Spleen (tissue), 11 donors: Measurements from ENCODE around the gene TSSK2. TPM values are rescaled to one million over a fixed set of nuclear protein-coding genes. Genes with fewer than 3 reads are reported as not detected.

Experiments used
- DNase-seq: peaks from one replicate; pipeline ENCODE4 v3.0.0-alpha.2; 2020
- H3K27ac ChIP-seq, 8 donors: fragments of 200-600 bp; sonication (generic) in 7 of 8; 1 replicate in 4 of 8; 2 replicates in 4 of 8; pipeline versions ENCODE4 v1.5.0 to v1.8.0; 2016 to 2021; ENCODE audit warnings: inconsistent platforms in 4 of 8, mild to moderate bottlenecking in 4 of 8, moderate library complexity in 1 of 8
- H3K27me3 ChIP-seq, 7 donors: fragments of 200-600 bp; sonication (generic) in 6 of 7; replicated peaks in 1 of 7; 1 replicate in 4 of 7; 2 replicates in 3 of 7; pipeline versions ENCODE4 v1.5.0 to v1.8.0; 2016 to 2021; ENCODE audit warnings: inconsistent platforms in 3 of 7, mild to moderate bottlenecking in 1 of 7
- H3K36me3 ChIP-seq, 6 donors: fragments of 200-600 bp; sonication (generic) in 5 of 6; 1 replicate in 4 of 6; 2 replicates in 2 of 6; pipeline versions ENCODE4 v1.5.0 to v1.8.0; 2016 to 2021; ENCODE audit warnings: inconsistent platforms in 2 of 6
- H3K4me1 ChIP-seq, 6 donors: fragments of 200-600 bp; sonication (generic) in 5 of 6; 1 replicate in 3 of 6; 2 replicates in 3 of 6; pipeline versions ENCODE4 v1.5.0 to v1.8.0; 2016 to 2021; ENCODE audit warnings: inconsistent platforms in 3 of 6
- H3K4me3 ChIP-seq, 8 donors: fragments of 200-600 bp; sonication (generic) in 7 of 8; 1 replicate in 4 of 8; 2 replicates in 4 of 8; pipeline versions ENCODE4 v1.5.0 to v1.8.0; 2016 to 2021; ENCODE audit warnings: inconsistent platforms in 4 of 8, mild to moderate bottlenecking in 4 of 8, moderate library complexity in 2 of 8
- H3K9me3 ChIP-seq, 8 donors: fragments of 200-600 bp; sonication (generic) in 7 of 8; 1 replicate in 4 of 8; 2 replicates in 4 of 8; pipeline versions ENCODE4 v1.5.0 to v1.8.0; 2016 to 2021; ENCODE audit warnings: inconsistent platforms in 4 of 8
- POLR2A ChIP-seq, 3 donors: fragments of 450-650 bp; IDR thresholded peaks; one replicate each; pipeline ENCODE4 v1.5.1; 2017; ENCODE audit warnings: antibody characterized with exemption in 3 of 3, mild to moderate bottlenecking in 1 of 3
- POLR2AphosphoS5 ChIP-seq, 3 donors: sonication (generic); formaldehyde crosslinking; IDR thresholded peaks; one replicate each; pipeline ENCODE4 v1.5.1; 2017; ENCODE audit warnings: antibody characterized with exemption in 3 of 3
- WGBS, 5 donors: extraction: QIAGEN DNeasy Blood & Tissue Kit in 3 of 5; methylation state at CpG; one replicate each; pipeline versions ENCODE4 v1.1.5 to v1.1.7; 2013 to 2018; 5-methylcytosine and 5-hydroxymethylcytosine counted together
- intact Hi-C: fragments of 100-400 bp; cut with DNase I; formaldehyde crosslinking; loops from one replicate; pipeline ENCODE4 v1.15.0; 2023; ENCODE audit warnings: low total_unique reads
- polyA plus RNA-seq, 3 donors: library from polyadenylated mRNA; stranded (reverse); fragments of 200-250 nt; gene quantifications; one replicate each; pipeline ENCODE4 v1.2.1, GENCODE V29; 2013
- total RNA-seq, 7 donors: library from RNA; depleted of rRNA in 3 of 7; stranded (reverse); fragments of >200 nt in 3 of 7; fragmentation: NEBNext Ultra II Directional in 4 of 7; extraction: Animal tissue kit (Norgen Biotek cat#: 25700) in 4 of 7; gene quantifications; one replicate each; pipeline versions ENCODE4 v1.1.0 to v1.2.1, GENCODE V29; 2016 to 2021
- TF ChIP-seq, protein P1 (sequence below), 11 experiments: fragments of 200-600 bp in 7 of 11; fragments of 450-650 bp in 4 of 11; sonication (generic) in 4 of 11; IDR thresholded peaks in 8 of 11; conservative IDR thresholded peaks in 3 of 11; 1 replicate in 7 of 11; 2 replicates in 4 of 11; pipeline versions ENCODE4 v1.4.0 to v1.8.0; 2016 to 2021; ENCODE audit warnings: antibody characterized with exemption in 11 of 11, inconsistent platforms in 4 of 11, mild to moderate bottlenecking in 1 of 11
- donor health status: healthy with polysubstance abuse.
- donor health status: DM: no; HTN: no; CAD: no; lungs with moderate emphysema.
- donor health status: DM: no; HTN: no; CAD: no.
- donor health status: Bipolar disorder and iron deficiency.
- donor health status: healthy.
- donor health status: DM: no; HTN: no; CAD: no.
- donor health status: DM: yes; HTN: yes; CAD: no.

The TSSK2 gene
- total and polyA plus RNA-seq, 10 donors: 0.03 to 0.06 TPM; not detected in 8

GRCh38 chr22:19110646-19111045, 20.5 kb upstream of the TSSK2 start:
- intact Hi-C loops: no loop called here

DNA sequence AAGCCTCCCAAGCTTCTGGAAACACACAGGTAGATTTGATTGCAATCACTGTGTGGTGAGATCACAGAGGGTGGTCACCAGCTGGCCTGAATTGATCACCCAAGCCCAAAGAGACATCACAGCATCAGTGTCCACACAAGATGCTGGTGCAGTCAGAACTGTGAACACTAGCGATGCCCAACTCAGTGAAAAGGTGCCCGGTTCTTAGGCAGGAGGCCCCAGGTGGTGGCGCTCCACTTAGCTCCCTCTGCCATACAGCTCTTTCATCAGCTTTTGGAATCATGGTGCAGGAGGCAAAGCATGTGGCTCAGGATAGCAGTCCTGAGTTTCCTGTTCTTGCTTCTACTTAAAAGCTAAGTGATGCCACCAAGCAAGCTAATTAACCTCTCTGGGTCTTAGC, 20.0 kb upstream of the TSSK2 start:
- Histone ChIP-seq H3K9me3 (no peaks in the 10 kb centered on the region), H3K4me1 (peaks cover 18 to 100% (median 67%) of the 10 kb centered on the region in 6 donors), H3K27ac (peak overlapping the region; percentile 75 to 95 (median 86)), H3K4me3 (peak overlapping the region in 1 of 8 donors; percentile 16), H3K36me3 (peaks cover 0 to 12% (median 0%) of the 10 kb centered on the region in 6 donors), H3K27me3 (no peaks in the 10 kb centered on the region)
- intact Hi-C loops: no loop called here
- no peak for TF ChIP-seq POLR2A (IDR thresholded peaks at IDR 0.05)
- no peak for TF ChIP-seq POLR2AphosphoS5 (IDR thresholded peaks at IDR 0.05)
- TF ChIP-seq, protein P1, sequence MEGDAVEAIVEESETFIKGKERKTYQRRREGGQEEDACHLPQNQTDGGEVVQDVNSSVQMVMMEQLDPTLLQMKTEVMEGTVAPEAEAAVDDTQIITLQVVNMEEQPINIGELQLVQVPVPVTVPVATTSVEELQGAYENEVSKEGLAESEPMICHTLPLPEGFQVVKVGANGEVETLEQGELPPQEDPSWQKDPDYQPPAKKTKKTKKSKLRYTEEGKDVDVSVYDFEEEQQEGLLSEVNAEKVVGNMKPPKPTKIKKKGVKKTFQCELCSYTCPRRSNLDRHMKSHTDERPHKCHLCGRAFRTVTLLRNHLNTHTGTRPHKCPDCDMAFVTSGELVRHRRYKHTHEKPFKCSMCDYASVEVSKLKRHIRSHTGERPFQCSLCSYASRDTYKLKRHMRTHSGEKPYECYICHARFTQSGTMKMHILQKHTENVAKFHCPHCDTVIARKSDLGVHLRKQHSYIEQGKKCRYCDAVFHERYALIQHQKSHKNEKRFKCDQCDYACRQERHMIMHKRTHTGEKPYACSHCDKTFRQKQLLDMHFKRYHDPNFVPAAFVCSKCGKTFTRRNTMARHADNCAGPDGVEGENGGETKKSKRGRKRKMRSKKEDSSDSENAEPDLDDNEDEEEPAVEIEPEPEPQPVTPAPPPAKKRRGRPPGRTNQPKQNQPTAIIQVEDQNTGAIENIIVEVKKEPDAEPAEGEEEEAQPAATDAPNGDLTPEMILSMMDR (IDR thresholded peaks at IDR 0.05 in 8 of 11, conservative IDR thresholded peaks at IDR 0.05 in 3 of 11): no peak
- WGBS, 5 donors: 80 to 97% (median 87%) methylated on average over 2 to 3 of the region's 3 CpGs
- no peak for DNase-seq

More at GRCh38 chr22:19110646-19111045, 20.5 kb upstream of the TSSK2 start:
- no peaks in the 10 kb centered on the region for H3K27me3 ChIP-seq
- TF ChIP-seq POLR2A (IDR thresholded peaks at IDR 0.05) (no peak), POLR2AphosphoS5 (IDR thresholded peaks at IDR 0.05) (no peak)
- TF ChIP-seq, protein P1 (IDR thresholded peaks at IDR 0.05 in 8 of 11, conservative IDR thresholded peaks at IDR 0.05 in 3 of 11): no peak
- H3K27ac ChIP-seq: peak overlapping the region; percentile 75 to 95 (median 86)
- no peaks in the 10 kb centered on the region for H3K9me3 ChIP-seq
- H3K4me3 ChIP-seq: peak overlapping the region in 1 of 8 donors; percentile 16
- peaks cover 18 to 100% (median 66%) of the 10 kb centered on the region in 6 donors for H3K4me1 ChIP-seq
- no peak for DNase-seq
- H3K36me3 ChIP-seq: peaks cover 0 to 9% (median 0%) of the 10 kb centered on the region in 6 donors

GRCh38 chr22:19111584-19111983, 19.5 kb upstream of the TSSK2 start:
- Histone ChIP-seq H3K36me3 (peaks cover 0 to 12% (median 0%) of the 10 kb centered on the region in 6 donors), H3K4me1 (peaks cover 18 to 100% (median 67%) of the 10 kb centered on the region in 6 donors), H3K9me3 (no peaks in the 10 kb centered on the region), H3K27ac (peak overlapping the region in 7 of 8 donors; percentile 82 to 95 (median 87)), H3K27me3 (no peaks in the 10 kb centered on the region), H3K4me3 (peak overlapping the region in 1 of 8 donors; percentile 16)
- intact Hi-C loops: no loop called here
- WGBS, 5 donors: 81 to 95% (median 90%) methylated on average over 3 of the region's 3 CpGs
- DNase-seq: no peak
- no peak for TF ChIP-seq POLR2AphosphoS5 (IDR thresholded peaks at IDR 0.05)
- no peak for TF ChIP-seq POLR2A (IDR thresholded peaks at IDR 0.05)
- TF ChIP-seq, protein P1 (IDR thresholded peaks at IDR 0.05 in 8 of 11, conservative IDR thresholded peaks at IDR 0.05 in 3 of 11): no peak

DNA sequence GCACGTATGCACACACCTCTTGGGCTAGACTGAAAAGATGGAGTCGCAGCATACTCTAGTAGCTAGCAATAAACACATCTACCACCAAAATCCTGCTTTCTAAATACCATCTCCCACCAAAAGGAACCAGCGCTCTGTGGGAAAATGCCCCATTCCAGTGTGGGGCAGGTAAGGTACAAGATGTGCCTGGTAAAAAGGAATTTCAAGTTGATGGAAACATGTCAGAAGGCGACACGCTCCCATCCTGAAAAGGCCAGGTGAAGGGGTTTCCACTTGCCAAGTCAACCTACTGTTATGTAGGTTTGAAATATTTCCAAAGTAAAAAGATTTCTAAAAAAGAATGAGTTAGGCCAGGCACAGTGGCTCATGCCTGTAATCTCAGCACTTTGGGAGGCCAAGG, 17.7 kb upstream of the TSSK2 start:
- H3K4me1 ChIP-seq: peaks cover 34 to 100% (median 73%) of the 10 kb centered on the region in 6 donors
- H3K4me3 ChIP-seq: no peak overlapping the region
- peaks cover 0 to 17% (median 0%) of the 10 kb centered on the region in 6 donors for H3K36me3 ChIP-seq
- no peak for DNase-seq
- WGBS, 5 donors: 97 to 98% (median 98%) methylated on average over 5 of the region's 5 CpGs
- no peaks in the 10 kb centered on the region for H3K27me3 ChIP-seq
- intact Hi-C loops: no loop called here
- TF ChIP-seq POLR2AphosphoS5 (IDR thresholded peaks at IDR 0.05): no peak
- TF ChIP-seq, protein P1 (IDR thresholded peaks at IDR 0.05 in 8 of 11, conservative IDR thresholded peaks at IDR 0.05 in 3 of 11): no peak
- no peak overlapping the region for H3K27ac ChIP-seq
- no peaks in the 10 kb centered on the region for H3K9me3 ChIP-seq
